ENCODE measurements around the gene CACNG8.

CACNG8 gene

DNA sequence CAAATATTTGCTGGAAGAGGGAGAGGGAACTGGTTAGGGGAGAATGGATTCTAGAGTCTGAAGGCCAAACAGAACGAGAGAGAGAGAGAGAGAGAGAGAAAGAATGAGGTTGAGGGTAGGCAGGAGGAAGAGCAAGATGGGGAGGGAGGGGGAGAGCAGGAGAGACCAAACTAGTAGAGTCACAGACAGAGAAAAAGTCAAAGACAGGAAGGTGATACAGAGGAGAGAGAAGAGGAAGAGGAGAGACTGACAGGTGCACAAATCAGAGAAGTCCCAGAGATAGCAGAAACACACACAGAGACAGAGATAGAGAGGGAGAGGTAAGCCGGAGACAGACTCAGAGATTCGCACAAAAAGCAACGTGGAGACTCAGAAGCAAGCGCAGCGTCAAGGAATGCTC, 23.1 kb downstream of the CACNG8 start:
- no peak overlapping the region for H3K9ac ChIP-seq (ENCODE audit: low read depth, low read length, poor library complexity, severe bottlenecking)
- no peak overlapping the region for H3K4me3 ChIP-seq (ENCODE audit: low read length, poor library complexity, severe bottlenecking)
- no peak overlapping the region for H2AFZ ChIP-seq (ENCODE audit: low read length)
- no peaks in the 10 kb centered on the region for H3K4me1 ChIP-seq (ENCODE audit: insufficient read depth, low read length, poor library complexity, severe bottlenecking)
- H3K79me2 ChIP-seq (ENCODE audit: insufficient read depth, low read length) = no peaks in the 10 kb centered on the region
- no peaks in the 10 kb centered on the region for H3K36me3 ChIP-seq (ENCODE audit: insufficient read depth, low read length)
- H3K9me2 ChIP-seq (replicated peaks; ENCODE audit: low read depth, low read length) = no peaks in the 10 kb centered on the region
- H4K20me1 ChIP-seq (ENCODE audit: insufficient read depth, low read length, poor library complexity, severe bottlenecking) = no peaks in the 10 kb centered on the region
- no peak overlapping the region for H3K4me2 ChIP-seq (ENCODE audit: low read depth, low read length, poor library complexity, severe bottlenecking)
- H3K9me3 ChIP-seq (ENCODE audit: insufficient read depth, low read depth, low read length) = no peaks in the 10 kb centered on the region
- H3K27me3 ChIP-seq (ENCODE audit: insufficient read depth, low read length, poor library complexity, severe bottlenecking) = no peaks in the 10 kb centered on the region
- H3F3A ChIP-seq (ENCODE audit: low read depth) = no peaks in the 10 kb centered on the region
- TF ChIP-seq, protein P1, sequence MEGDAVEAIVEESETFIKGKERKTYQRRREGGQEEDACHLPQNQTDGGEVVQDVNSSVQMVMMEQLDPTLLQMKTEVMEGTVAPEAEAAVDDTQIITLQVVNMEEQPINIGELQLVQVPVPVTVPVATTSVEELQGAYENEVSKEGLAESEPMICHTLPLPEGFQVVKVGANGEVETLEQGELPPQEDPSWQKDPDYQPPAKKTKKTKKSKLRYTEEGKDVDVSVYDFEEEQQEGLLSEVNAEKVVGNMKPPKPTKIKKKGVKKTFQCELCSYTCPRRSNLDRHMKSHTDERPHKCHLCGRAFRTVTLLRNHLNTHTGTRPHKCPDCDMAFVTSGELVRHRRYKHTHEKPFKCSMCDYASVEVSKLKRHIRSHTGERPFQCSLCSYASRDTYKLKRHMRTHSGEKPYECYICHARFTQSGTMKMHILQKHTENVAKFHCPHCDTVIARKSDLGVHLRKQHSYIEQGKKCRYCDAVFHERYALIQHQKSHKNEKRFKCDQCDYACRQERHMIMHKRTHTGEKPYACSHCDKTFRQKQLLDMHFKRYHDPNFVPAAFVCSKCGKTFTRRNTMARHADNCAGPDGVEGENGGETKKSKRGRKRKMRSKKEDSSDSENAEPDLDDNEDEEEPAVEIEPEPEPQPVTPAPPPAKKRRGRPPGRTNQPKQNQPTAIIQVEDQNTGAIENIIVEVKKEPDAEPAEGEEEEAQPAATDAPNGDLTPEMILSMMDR (conservative IDR thresholded peaks at IDR 0.05; ENCODE audit: low read length) = no peak
- no peak for TF ChIP-seq EZH2phosphoT487 (IDR thresholded peaks at IDR 0.05; ENCODE audit: borderline replicate concordance)

- no peak overlapping the region for H3K4me3 ChIP-seq (ENCODE audit: low read length, poor library complexity, severe bottlenecking)
- no peaks in the 10 kb centered on the region for H3K4me1 ChIP-seq (ENCODE audit: insufficient read depth, low read length, poor library complexity, severe bottlenecking)
- H3K79me2 ChIP-seq (ENCODE audit: insufficient read depth, low read length) = no peaks in the 10 kb centered on the region
- no peak overlapping the region for H3K4me2 ChIP-seq (ENCODE audit: low read depth, low read length, poor library complexity, severe bottlenecking)
- no peak overlapping the region for H2AFZ ChIP-seq (ENCODE audit: low read length)
- no peak for TF ChIP-seq EZH2phosphoT487 (IDR thresholded peaks at IDR 0.05; ENCODE audit: borderline replicate concordance)
- H3K9ac ChIP-seq (ENCODE audit: low read depth, low read length, poor library complexity, severe bottlenecking) = no peak overlapping the region
- H3K9me2 ChIP-seq (replicated peaks; ENCODE audit: low read depth, low read length) = no peaks in the 10 kb centered on the region
- H4K20me1 ChIP-seq (ENCODE audit: insufficient read depth, low read length, poor library complexity, severe bottlenecking) = no peaks in the 10 kb centered on the region
- no peaks in the 10 kb centered on the region for H3F3A ChIP-seq (ENCODE audit: low read depth)
- no peaks in the 10 kb centered on the region for H3K36me3 ChIP-seq (ENCODE audit: insufficient read depth, low read length)
- no peaks in the 10 kb centered on the region for H3K27me3 ChIP-seq (ENCODE audit: insufficient read depth, low read length, poor library complexity, severe bottlenecking)
- H3K9me3 ChIP-seq (ENCODE audit: insufficient read depth, low read depth, low read length) = no peaks in the 10 kb centered on the region
Observed at GRCh38 chr19:53988981-53989380, 26.2 kb downstream of the CACNG8 start.

GRCh38 chr19:53989600-53990533, 27.1 kb downstream of the CACNG8 start:
- Histone ChIP-seq H3K79me2 (ENCODE audit: insufficient read depth, low read length) (no peaks in the 10 kb centered on the region), H3K9me2 (replicated peaks; ENCODE audit: low read depth, low read length) (no peaks in the 10 kb centered on the region), H3K36me3 (ENCODE audit: insufficient read depth, low read length) (no peaks in the 10 kb centered on the region), H3K4me2 (ENCODE audit: low read depth, low read length, poor library complexity, severe bottlenecking) (no peak overlapping the region), H3K27me3 (ENCODE audit: insufficient read depth, low read length, poor library complexity, severe bottlenecking) (no peaks in the 10 kb centered on the region), H3K9me3 (ENCODE audit: insufficient read depth, low read depth, low read length) (no peaks in the 10 kb centered on the region), H3K4me1 (ENCODE audit: insufficient read depth, low read length, poor library complexity, severe bottlenecking) (no peaks in the 10 kb centered on the region), H2AFZ (ENCODE audit: low read length) (no peak overlapping the region), H3K9ac (ENCODE audit: low read depth, low read length, poor library complexity, severe bottlenecking) (no peak overlapping the region), H3F3A (ENCODE audit: low read depth) (no peaks in the 10 kb centered on the region), H4K20me1 (ENCODE audit: insufficient read depth, low read length, poor library complexity, severe bottlenecking) (no peaks in the 10 kb centered on the region), H3K4me3 (ENCODE audit: low read length, poor library complexity, severe bottlenecking) (no peak overlapping the region)
- TF ChIP-seq, protein P1 (conservative IDR thresholded peaks at IDR 0.05; ENCODE audit: low read length) = no peak
- TF ChIP-seq EZH2phosphoT487 (IDR thresholded peaks at IDR 0.05; ENCODE audit: borderline replicate concordance) = no peak

Data from Loucy (cell line).